ENCODE measurements around the gene RPL7A.

DNA sequence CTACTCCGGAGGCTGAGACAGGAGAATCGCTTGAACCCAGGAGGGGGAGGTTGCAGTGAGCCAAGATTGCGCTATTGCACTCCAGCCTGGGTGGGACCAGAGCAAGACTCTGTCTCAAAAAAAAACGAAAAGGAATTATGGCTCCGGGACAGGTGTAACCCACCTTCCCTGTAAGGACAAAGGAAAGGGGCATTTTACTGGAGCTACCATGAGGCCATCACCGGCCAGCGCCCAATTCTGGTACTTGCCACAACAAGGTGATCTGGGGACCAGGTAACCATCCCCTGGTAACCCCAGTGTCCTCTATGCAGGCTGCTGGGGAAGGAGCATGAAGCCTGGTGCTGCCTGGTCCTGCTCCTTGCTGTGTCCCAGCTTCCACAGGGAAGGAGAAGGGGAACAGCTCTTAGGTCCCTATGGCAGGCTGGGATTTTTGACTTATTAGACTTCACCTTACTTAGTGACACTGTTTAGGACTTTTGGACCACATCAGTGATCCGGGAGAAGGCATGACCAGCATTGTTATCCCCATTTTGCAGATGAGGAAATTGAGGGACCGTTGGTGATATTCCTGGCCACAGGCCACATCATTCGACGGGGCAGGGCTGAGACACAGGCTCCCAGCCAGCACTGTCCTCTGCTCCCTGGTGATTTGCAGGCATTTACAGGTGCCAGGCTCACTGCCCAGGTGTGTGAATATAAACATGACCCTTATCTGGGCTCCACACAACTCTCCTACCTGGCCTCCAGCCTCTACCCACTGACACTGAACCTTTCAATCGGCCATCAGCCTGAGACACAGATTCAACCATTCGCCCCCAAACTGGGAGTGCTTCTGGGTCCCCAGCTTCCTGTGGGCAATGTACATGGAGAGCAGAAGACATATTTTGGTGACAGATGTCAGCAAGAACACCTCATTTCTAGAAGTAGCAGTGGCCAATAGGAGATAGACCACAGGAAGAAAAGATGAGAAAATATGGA, 46.5 kb upstream of the RPL7A start:
- TF ChIP-seq RAD21 (IDR thresholded peaks at IDR 0.05; ENCODE audit: low read length) (no peak), POLR2A (IDR thresholded peaks at IDR 0.05; ENCODE audit: low read depth, low read length) (no peak), CEBPB (IDR thresholded peaks at IDR 0.05; ENCODE audit: low read depth, low read length) (no peak), FOS (IDR thresholded peaks at IDR 0.05; ENCODE audit: low read depth, low read length) (no peak), MAZ (IDR thresholded peaks at IDR 0.05; ENCODE audit: borderline replicate concordance, low read depth, low read length) (no peak), BHLHE40 (IDR thresholded peaks at IDR 0.05; ENCODE audit: low read depth, low read length) (no peak)
- TF ChIP-seq, protein P1, sequence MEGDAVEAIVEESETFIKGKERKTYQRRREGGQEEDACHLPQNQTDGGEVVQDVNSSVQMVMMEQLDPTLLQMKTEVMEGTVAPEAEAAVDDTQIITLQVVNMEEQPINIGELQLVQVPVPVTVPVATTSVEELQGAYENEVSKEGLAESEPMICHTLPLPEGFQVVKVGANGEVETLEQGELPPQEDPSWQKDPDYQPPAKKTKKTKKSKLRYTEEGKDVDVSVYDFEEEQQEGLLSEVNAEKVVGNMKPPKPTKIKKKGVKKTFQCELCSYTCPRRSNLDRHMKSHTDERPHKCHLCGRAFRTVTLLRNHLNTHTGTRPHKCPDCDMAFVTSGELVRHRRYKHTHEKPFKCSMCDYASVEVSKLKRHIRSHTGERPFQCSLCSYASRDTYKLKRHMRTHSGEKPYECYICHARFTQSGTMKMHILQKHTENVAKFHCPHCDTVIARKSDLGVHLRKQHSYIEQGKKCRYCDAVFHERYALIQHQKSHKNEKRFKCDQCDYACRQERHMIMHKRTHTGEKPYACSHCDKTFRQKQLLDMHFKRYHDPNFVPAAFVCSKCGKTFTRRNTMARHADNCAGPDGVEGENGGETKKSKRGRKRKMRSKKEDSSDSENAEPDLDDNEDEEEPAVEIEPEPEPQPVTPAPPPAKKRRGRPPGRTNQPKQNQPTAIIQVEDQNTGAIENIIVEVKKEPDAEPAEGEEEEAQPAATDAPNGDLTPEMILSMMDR (conservative IDR thresholded peaks at IDR 0.05; ENCODE audit: low read depth, low read length) = no peak

Data from IMR-90 (cell line).